ENCODE data around the gene GINS2.

Gene GINS2

GRCh38 chr16:85637061-85637807 lies 51.5 kb downstream of the GINS2 start:
- DNase-seq: no peak

GRCh38 chr16:85636234-85636812 lies 52.4 kb downstream of the GINS2 start:
- no peak for DNase-seq

GRCh38 chr16:85635545-85636140 lies 53.1 kb downstream of the GINS2 start:
- no peak for DNase-seq

GRCh38 chr16:85634747-85635544 lies 53.8 kb downstream of the GINS2 start:
- DNase-seq: no peak

- no peak for DNase-seq
These were observed 54.9 kb downstream of the GINS2 start for GRCh38 chr16:85633888-85634287.

- DNase-seq: no peak
These were observed 55.4 kb downstream of the GINS2 start for GRCh38 chr16:85633438-85633743.

DNA sequence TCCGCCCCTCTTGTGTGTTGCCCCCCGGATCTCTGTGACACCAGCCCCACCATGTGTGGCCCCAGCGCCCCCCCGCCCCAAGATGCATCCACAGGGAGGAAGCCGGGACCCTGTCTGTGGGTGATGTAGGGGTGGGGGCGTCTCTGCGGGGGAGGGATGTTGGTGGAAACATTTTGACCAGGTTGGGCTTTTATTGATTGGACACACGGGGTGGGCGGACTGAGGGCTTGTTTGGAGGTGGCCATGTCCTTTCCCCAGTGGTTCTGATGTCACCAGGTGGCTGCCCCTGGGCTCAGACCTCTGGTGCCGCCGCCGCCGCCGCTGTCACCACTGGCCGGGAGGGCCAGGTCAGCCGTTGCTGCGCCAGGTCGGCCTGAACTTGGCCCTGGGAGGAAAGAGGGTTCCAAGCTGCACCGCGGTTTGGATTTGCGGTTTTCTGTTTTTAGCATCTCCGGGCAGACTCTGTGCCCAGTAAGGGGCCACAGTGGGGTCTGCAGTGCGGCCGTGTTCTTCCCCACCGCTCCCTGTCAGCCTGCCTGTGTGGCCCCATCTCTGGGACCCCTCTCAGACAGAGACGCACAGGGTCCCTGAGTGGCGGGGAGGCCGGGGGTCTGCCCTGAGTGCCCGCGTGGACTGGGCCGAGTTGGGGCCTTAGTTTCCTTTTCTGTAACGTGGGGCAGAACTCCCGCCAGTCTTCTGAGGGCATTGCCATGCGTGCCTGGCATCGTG lies 55.9 kb downstream of the GINS2 start:
- DNase-seq: no peak

- no peak for DNase-seq
These were observed 56.9 kb downstream of the GINS2 start for GRCh38 chr16:85631802-85632393.

- no peak for DNase-seq
These were observed 57.5 kb downstream of the GINS2 start for GRCh38 chr16:85631230-85631629.

- DNase-seq: no peak
These were observed 58.9 kb downstream of the GINS2 start for GRCh38 chr16:85629853-85630252.

DNA sequence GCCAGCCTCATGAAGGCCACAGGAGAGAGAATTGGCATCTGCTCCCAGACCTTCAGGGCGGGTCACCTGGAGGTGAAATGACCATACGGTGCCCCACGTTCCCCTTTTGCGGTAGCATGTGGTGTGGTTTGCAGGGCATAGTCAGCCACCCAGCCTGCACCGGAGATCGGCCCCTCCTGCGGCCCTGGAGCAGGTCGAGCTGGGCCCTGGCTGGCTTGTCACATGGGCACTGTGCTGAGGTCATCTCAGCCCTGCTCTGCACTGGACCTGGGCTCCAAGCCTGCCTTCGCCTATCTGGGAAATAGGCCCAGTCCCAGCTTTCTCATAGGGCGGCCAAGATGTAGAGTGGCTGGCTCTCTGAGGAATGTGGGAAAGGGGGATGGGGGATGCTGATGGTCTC lies 59.4 kb downstream of the GINS2 start:
- no peak for DNase-seq

GRCh38 chr16:85628645-85629044 lies 60.1 kb downstream of the GINS2 start:
- no peak for DNase-seq

GRCh38 chr16:85628265-85628556 lies 60.5 kb downstream of the GINS2 start:
- no peak for DNase-seq

DNA sequence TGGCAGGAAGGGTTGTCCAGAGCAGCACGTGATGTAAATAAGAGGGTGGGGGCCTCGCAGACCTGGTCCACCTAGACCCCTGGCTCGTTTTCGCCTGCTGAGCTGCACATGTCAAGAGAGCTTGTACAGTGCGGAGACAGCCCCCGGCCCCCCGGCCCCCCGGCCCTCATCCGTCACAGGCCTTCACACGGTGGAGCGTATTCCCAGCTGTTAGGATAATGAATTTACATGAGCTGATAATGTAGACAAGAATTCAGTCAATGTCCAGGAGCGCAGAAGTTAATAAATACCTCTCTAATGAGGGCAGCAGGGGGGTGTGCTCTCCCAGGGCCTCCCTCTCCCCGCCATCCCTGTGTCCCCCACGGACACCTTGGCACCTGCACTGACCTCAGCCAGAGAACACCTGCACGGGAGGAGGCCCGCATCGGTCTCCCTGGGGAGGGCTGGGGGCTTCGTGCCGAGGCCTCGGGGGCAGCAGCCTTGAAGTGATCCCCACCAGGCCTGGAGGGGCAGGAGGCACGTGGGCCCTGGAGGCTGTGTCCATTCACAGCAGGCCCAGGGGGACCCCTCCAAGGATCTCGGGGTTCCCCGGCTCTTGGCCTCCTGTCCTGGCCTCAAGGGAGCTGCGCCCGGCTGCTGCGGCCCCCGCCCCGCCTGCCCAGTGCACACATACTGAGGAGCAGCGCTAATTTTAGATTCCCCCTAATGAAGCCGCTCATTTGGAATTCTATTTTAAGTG lies 61.1 kb downstream of the GINS2 start:
- no peak for DNase-seq

GRCh38 chr16:85627089-85627488 lies 61.7 kb downstream of the GINS2 start:
- no peak for DNase-seq
